ENCODE results near the gene MEX3D.

DNA sequence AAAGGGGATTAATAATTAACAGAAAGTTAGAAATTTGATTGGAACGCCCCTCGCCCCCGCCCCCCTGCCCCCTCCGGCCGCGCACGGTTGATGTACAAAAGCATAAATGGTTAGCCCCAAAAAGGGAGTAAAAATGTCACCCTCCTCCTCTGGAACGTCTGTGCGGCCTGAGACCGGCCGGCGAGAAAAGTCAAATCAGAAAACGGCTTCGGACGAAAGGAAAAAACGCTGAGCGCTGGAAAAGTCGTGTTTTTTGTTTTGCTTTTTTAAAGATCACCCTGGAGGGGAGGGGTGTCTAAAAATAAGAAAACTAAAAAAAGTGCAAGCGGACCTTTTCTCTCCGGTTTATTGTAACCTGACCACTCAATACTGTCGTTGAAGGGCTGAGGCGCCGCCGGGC, 13.2 kb downstream of the MEX3D start:
- TF ChIP-seq EZH2 (IDR thresholded peaks at IDR 0.05; ENCODE audit: borderline replicate concordance, low read length), result no peak
- TF ChIP-seq, protein P1, sequence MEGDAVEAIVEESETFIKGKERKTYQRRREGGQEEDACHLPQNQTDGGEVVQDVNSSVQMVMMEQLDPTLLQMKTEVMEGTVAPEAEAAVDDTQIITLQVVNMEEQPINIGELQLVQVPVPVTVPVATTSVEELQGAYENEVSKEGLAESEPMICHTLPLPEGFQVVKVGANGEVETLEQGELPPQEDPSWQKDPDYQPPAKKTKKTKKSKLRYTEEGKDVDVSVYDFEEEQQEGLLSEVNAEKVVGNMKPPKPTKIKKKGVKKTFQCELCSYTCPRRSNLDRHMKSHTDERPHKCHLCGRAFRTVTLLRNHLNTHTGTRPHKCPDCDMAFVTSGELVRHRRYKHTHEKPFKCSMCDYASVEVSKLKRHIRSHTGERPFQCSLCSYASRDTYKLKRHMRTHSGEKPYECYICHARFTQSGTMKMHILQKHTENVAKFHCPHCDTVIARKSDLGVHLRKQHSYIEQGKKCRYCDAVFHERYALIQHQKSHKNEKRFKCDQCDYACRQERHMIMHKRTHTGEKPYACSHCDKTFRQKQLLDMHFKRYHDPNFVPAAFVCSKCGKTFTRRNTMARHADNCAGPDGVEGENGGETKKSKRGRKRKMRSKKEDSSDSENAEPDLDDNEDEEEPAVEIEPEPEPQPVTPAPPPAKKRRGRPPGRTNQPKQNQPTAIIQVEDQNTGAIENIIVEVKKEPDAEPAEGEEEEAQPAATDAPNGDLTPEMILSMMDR (IDR thresholded peaks at IDR 0.05; ENCODE audit: low read length), result no peak

Measured in OCI-LY1 (cell line).